Peyer's patch (tissue), 4 donors: ENCODE data around the gene CBX5.

ENCODE experiments used
- POLR2A ChIP-seq, 2 donors: fragments of 450-650 bp; IDR thresholded peaks; one replicate each; pipeline ENCODE4 v1.5.1; 2017; ENCODE audit warnings: antibody characterized with exemption in 2 of 2, mild to moderate bottlenecking in 2 of 2, moderate library complexity in 2 of 2
- TF ChIP-seq, protein P1 (sequence below), 6 experiments: fragments of 450-650 bp in 4 of 6; fragments of 200-600 bp in 2 of 6; sonication (generic) in 1 of 6; IDR thresholded peaks; one replicate each; pipeline ENCODE4 v1.5.1; 2017 to 2019; ENCODE audit warnings: antibody characterized with exemption in 6 of 6, mild to moderate bottlenecking in 3 of 6, moderate library complexity in 1 of 6

DNA sequence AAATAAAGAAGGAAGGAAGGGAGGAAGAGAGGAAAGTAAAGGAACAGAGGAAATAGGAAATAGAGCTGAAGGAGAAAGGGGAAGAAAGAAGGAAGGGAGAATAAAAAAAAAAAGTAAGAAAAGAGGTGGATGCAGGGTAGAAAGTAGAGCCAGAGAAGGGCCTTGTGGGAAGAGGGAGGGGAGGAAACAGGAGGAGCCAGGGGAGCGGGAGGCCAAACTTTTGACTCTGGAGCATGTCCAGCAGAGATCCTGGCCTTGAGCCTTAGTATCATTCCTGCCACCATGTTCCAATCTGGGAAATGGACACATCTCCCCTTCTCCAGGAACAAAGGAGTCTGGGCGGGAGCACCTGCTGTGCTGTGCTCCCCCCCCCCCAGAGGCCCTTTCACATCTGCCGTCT lies 80.0 kb downstream of the CBX5 start:
- TF ChIP-seq POLR2A (IDR thresholded peaks at IDR 0.05) = no peak
- TF ChIP-seq, protein P1, sequence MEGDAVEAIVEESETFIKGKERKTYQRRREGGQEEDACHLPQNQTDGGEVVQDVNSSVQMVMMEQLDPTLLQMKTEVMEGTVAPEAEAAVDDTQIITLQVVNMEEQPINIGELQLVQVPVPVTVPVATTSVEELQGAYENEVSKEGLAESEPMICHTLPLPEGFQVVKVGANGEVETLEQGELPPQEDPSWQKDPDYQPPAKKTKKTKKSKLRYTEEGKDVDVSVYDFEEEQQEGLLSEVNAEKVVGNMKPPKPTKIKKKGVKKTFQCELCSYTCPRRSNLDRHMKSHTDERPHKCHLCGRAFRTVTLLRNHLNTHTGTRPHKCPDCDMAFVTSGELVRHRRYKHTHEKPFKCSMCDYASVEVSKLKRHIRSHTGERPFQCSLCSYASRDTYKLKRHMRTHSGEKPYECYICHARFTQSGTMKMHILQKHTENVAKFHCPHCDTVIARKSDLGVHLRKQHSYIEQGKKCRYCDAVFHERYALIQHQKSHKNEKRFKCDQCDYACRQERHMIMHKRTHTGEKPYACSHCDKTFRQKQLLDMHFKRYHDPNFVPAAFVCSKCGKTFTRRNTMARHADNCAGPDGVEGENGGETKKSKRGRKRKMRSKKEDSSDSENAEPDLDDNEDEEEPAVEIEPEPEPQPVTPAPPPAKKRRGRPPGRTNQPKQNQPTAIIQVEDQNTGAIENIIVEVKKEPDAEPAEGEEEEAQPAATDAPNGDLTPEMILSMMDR (IDR thresholded peaks at IDR 0.05) = no peak
